HepG2 (cell line): ENCODE data around the gene OSBPL10.
"Not testable (repeated sequence)": the region's sequence is repeated elsewhere in the genome, so short reads cannot be mapped to it uniquely, and the experiment has no call there.

ENCODE experiments used
- BCLAF1 ChIP-seq: fragments of 450-650 bp; IDR thresholded peaks from 2 replicates; pipeline ENCODE4 v1.6.1; 2017; ENCODE audit warnings: mild to moderate bottlenecking
- BRCA1 ChIP-seq: sonication (generic); formaldehyde crosslinking; IDR thresholded peaks from 2 replicates; pipeline ENCODE4 v1.4.0; 2020; ENCODE audit warnings: missing genetic modification reagents
- CTCF ChIP-seq: sonication (generic); formaldehyde crosslinking; IDR thresholded peaks from 2 replicates; pipeline ENCODE4 v1.5.0; 2020; ENCODE audit warnings: mild to moderate bottlenecking, missing genetic modification reagents, moderate library complexity
- FOXP4 ChIP-seq: sonication (generic); formaldehyde crosslinking; IDR thresholded peaks from 2 replicates; pipeline ENCODE4 v1.4.0; 2020; ENCODE audit warnings: missing genetic modification reagents
- KLF12 ChIP-seq: sonication (generic); formaldehyde crosslinking; IDR thresholded peaks from 2 replicates; pipeline ENCODE4 v1.4.0; 2020; ENCODE audit warnings: missing genetic modification reagents, borderline replicate concordance
- KLF9 ChIP-seq: IDR thresholded peaks from 2 replicates; pipeline ENCODE4 v1.6.1; 2016; ENCODE audit warnings: low read depth
- MAFF ChIP-seq: IDR thresholded peaks from 2 replicates; pipeline ENCODE4 v1.6.1; 2011; ENCODE audit warnings: low read depth, low read length, improper control_type of control experiment
- MYC ChIP-seq: sonication (generic); formaldehyde crosslinking; IDR thresholded peaks from 2 replicates; pipeline ENCODE4 v1.9.0; 2021; ENCODE audit warnings: missing genetic modification reagents, borderline replicate concordance
- POLR2AphosphoS5 ChIP-seq: IDR thresholded peaks from 2 replicates; pipeline ENCODE4 v1.6.1; 2012; ENCODE audit warnings: low read depth, low read length
- RCOR2 ChIP-seq: IDR thresholded peaks from 2 replicates; pipeline ENCODE4 v1.6.1; 2016; ENCODE audit warnings: missing biosample characterization, missing genetic modification reagents
- REST ChIP-seq, 2 experiments: IDR thresholded peaks; 2 replicates each; pipeline ENCODE4 v1.6.1; 2011 to 2012; ENCODE audit warnings: low read length in 2 of 2, borderline replicate concordance in 1 of 2, low read depth in 1 of 2, mild to moderate bottlenecking in 1 of 2, moderate library complexity in 1 of 2
- ZBTB34 ChIP-seq: sonication (generic); formaldehyde crosslinking; IDR thresholded peaks from 2 replicates; pipeline ENCODE4 v1.8.0; 2022; ENCODE audit warnings: mild to moderate bottlenecking, missing genetic modification reagents
- ZNF784 ChIP-seq: sonication (generic); formaldehyde crosslinking; IDR thresholded peaks from 2 replicates; pipeline ENCODE4 v1.5.1; 2020; ENCODE audit warnings: missing genetic modification reagents, mild to moderate bottlenecking, borderline replicate concordance

- not testable (repeated sequence) for TF ChIP-seq MYC (CRISPR knock-in tag); REST (IDR thresholded peaks at IDR 0.05; ENCODE audit: borderline replicate concordance in 1 of 2, low read depth in 1 of 2, low read length in 2 of 2); KLF9 (CRISPR knock-in tag); ZNF784 (CRISPR knock-in tag); CTCF; BRCA1; KLF12 (CRISPR knock-in tag); RCOR2 (CRISPR knock-in tag); BCLAF1; POLR2AphosphoS5; MAFF; FOXP4 (CRISPR knock-in tag); ZBTB34
Measured at GRCh38 chr3:32015638-32016037, 34.6 kb upstream of the OSBPL10 start.
